SK-N-SH treated with all-trans-retinoic acid at 6 μM for 48 hours (cell line): ENCODE results near the gene VSX2.

ENCODE experiments used
- ARNTL ChIP-seq: fragments of 450-650 bp; formaldehyde crosslinking; IDR thresholded peaks from 2 replicates; pipeline ENCODE4 v1.5.0; 2020; ENCODE audit warnings: low read depth, mild to moderate bottlenecking, moderate library complexity, borderline replicate concordance
- ISL1 ChIP-seq: fragments of 250-450 bp; sonication (Bioruptor Pico); IDR thresholded peaks from 2 replicates; pipeline ENCODE4 v2.1.2; 2022; ENCODE audit warnings: mild to moderate bottlenecking, moderate library complexity
- ZFP30 ChIP-seq: fragments of 450-650 bp; formaldehyde crosslinking; IDR thresholded peaks from 2 replicates; pipeline ENCODE4 v1.5.0; 2022; ENCODE audit warnings: mild to moderate bottlenecking, moderate library complexity

DNA sequence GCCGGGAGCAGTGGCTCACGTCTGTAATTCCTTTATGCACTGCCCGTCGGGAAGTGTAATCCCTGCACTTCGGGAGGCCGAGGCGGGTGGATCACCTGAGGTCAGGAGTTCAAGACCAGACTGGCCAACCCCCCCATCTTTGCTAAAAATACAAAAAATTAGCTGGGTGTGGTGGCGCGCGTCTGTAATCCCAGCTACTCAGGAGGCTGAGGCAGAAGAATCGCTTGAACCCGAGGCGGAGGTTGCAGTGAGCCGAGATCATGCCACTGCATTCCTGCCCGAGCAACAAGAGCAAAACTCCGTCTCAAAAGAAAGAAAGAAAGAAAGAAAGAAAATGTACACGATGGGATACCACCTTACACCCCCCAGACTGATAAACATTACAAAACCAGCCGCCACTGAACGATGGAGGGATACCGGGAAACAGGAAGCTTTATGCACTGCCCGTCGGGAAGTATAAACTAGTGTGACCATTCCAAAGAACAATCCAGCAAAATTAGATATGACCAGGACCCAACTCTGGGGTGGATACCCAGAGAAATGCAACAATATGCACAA, 62.4 kb downstream of the VSX2 start:
- TF ChIP-seq ARNTL (CRISPR knock-in tag) (no peak), ISL1 (CRISPR knock-in tag) (no peak), ZFP30 (CRISPR knock-in tag) (no peak)
